NK-92 (cell line): ENCODE measurements around the gene USP40.

ENCODE experiments used
- DNase-seq: peaks from one replicate; lab custom pipeline; 2025; ENCODE audit not compliant: unreplicated experiment; lab: John Stamatoyannopoulos, UW

The USP40 gene

GRCh38 chr2:233476063-233476410 lies 90.5 kb downstream of the USP40 start:
- no peak for DNase-seq

GRCh38 chr2:233474308-233475160 lies 92.0 kb downstream of the USP40 start:
- DNase-seq, result no peak

- no peak for DNase-seq
Measured at GRCh38 chr2:233473878-233474277, 92.7 kb downstream of the USP40 start.

GRCh38 chr2:233473386-233473791 lies 93.2 kb downstream of the USP40 start:
- DNase-seq, result no peak

GRCh38 chr2:233471291-233472035 lies 95.1 kb downstream of the USP40 start:
- no peak for DNase-seq

- no peak for DNase-seq
Measured at GRCh38 chr2:233470839-233471238, 95.7 kb downstream of the USP40 start.

GRCh38 chr2:233470011-233470687 lies 96.4 kb downstream of the USP40 start:
- DNase-seq, result no peak

- DNase-seq, result no peak
Measured at GRCh38 chr2:233469261-233470010, 97.1 kb downstream of the USP40 start.

- DNase-seq, result no peak
Measured at GRCh38 chr2:233468741-233469110, 97.9 kb downstream of the USP40 start.

- DNase-seq, result no peak
Measured at GRCh38 chr2:233468047-233468740, 98.4 kb downstream of the USP40 start.

- DNase-seq, result no peak
Measured at GRCh38 chr2:233466991-233467603, 99.5 kb downstream of the USP40 start.

GRCh38 chr2:233464531-233465240 lies 101.9 kb downstream of the USP40 start:
- no peak for DNase-seq

- no peak for DNase-seq
Measured at GRCh38 chr2:233464056-233464455, 102.5 kb downstream of the USP40 start.

- no peak for DNase-seq
Measured at GRCh38 chr2:233463586-233463985, 103.0 kb downstream of the USP40 start.

- no peak for DNase-seq
Measured at GRCh38 chr2:233462826-233463470, 103.6 kb downstream of the USP40 start.

- DNase-seq, result no peak
Measured at GRCh38 chr2:233462202-233462785, 104.3 kb downstream of the USP40 start.

- no peak for DNase-seq
Measured at GRCh38 chr2:233461481-233461891, 105.1 kb downstream of the USP40 start.

- no peak for DNase-seq
Measured at GRCh38 chr2:233460726-233461441, 105.7 kb downstream of the USP40 start.
